ENCODE measurements around the gene TNK2.

DNA sequence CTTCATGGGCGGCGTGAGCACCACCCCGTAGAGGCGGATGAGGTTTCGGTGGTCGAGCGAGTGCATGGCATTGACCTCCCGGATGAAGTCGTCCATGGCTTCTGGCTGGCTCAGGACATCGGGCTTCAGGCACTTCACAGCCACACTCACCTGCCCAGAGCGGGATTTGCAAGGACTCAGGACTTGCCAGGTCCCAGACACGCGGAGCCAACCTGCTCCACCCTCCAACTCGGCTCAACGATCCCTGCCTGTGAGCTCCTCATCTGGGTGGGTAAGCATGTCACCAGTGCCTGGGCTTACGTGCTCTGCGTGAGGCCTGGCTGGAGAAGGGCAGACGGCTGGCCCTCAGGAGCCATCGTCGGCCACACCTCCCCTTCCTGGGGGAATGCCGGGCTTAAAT, 25.2 kb downstream of the TNK2 start:
- TF ChIP-seq, protein P1, sequence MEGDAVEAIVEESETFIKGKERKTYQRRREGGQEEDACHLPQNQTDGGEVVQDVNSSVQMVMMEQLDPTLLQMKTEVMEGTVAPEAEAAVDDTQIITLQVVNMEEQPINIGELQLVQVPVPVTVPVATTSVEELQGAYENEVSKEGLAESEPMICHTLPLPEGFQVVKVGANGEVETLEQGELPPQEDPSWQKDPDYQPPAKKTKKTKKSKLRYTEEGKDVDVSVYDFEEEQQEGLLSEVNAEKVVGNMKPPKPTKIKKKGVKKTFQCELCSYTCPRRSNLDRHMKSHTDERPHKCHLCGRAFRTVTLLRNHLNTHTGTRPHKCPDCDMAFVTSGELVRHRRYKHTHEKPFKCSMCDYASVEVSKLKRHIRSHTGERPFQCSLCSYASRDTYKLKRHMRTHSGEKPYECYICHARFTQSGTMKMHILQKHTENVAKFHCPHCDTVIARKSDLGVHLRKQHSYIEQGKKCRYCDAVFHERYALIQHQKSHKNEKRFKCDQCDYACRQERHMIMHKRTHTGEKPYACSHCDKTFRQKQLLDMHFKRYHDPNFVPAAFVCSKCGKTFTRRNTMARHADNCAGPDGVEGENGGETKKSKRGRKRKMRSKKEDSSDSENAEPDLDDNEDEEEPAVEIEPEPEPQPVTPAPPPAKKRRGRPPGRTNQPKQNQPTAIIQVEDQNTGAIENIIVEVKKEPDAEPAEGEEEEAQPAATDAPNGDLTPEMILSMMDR (IDR thresholded peaks at IDR 0.05; ENCODE audit: control extremely low read depth in 1 of 3, insufficient read depth in 1 of 3, low read depth in 1 of 3, low read length in 3 of 3) = no peak
- no peak for TF ChIP-seq POLR2AphosphoS5 (IDR thresholded peaks at IDR 0.05; ENCODE audit: low read depth, low read length)
- TF ChIP-seq EP300 (IDR thresholded peaks at IDR 0.05; ENCODE audit: borderline replicate concordance in 1 of 2, low read depth in 2 of 2, low read length in 2 of 2) = no peak
- no peak for TF ChIP-seq CHD1 (IDR thresholded peaks at IDR 0.05; ENCODE audit: low read depth, low read length)
- no peak for TF ChIP-seq POLR2A (IDR thresholded peaks at IDR 0.05; ENCODE audit: control extremely low read depth in 1 of 2, low read depth in 2 of 2, low read length in 2 of 2)
- TF ChIP-seq TCF12 (IDR thresholded peaks at IDR 0.05; ENCODE audit: low read depth, low read length) = no peak
- no peak for TF ChIP-seq TAF1 (IDR thresholded peaks at IDR 0.05; ENCODE audit: low read depth, low read length)
- TF ChIP-seq MAFK (IDR thresholded peaks at IDR 0.05; ENCODE audit: low read depth, low read length) = no peak
- TF ChIP-seq NANOG (IDR thresholded peaks at IDR 0.05; ENCODE audit: insufficient read depth, low read depth, low read length, poor library complexity, severe bottlenecking) = no peak
- TF ChIP-seq SUZ12 (IDR thresholded peaks at IDR 0.05; ENCODE audit: low read length) = no peak
